Measurements from ENCODE around the gene FFAR3.

FFAR3 gene

DNA sequence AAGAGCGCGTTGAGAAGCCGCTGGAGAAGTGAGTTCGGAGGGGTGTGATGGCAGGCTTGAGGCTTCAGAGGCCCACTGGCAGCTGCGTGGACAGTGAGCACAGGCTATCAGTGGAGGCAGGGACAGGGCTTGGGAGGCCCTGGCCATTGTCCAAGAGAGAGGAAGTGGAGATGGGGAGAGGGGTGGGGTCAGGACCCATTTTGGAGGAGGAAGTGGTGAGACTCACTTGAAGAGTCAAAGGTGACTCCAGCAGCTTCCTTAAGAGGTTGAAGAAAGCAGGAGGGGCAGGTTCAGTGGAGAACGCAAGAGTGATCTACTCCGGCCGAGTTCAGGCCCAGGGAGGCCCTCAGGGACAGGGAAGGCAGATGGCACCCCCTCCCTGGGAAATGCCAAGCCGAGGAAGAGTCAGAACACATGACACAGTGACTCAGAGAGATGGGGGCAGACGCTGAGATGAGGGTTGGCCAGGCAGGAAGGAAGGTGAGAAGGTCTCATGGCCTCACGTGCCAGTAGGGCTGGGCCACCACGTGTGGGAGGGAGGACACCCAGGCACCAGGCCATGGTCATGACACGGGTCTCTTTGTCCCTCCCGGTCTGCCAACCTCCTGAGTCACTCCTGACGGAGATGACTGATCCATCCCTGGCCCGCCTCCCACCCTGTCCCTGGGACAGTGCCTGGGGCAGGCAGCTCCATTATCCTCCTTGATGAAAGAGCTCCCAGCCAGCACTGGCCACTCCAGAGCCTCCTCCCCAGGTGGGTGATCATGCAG is 39.4 kb upstream of the FFAR3 start:
- H3K4me3 ChIP-seq (ENCODE audit: low read depth in 1 of 2, low read length in 2 of 2) = no peak overlapping the region
- no peaks in the 10 kb centered on the region for H3K27me3 ChIP-seq (ENCODE audit: insufficient read depth, low read length, poor library complexity)
- TF ChIP-seq EZH2 (IDR thresholded peaks at IDR 0.05; ENCODE audit: borderline replicate concordance, low read depth, low read length, severe bottlenecking) = no peak
- TF ChIP-seq, protein P1, sequence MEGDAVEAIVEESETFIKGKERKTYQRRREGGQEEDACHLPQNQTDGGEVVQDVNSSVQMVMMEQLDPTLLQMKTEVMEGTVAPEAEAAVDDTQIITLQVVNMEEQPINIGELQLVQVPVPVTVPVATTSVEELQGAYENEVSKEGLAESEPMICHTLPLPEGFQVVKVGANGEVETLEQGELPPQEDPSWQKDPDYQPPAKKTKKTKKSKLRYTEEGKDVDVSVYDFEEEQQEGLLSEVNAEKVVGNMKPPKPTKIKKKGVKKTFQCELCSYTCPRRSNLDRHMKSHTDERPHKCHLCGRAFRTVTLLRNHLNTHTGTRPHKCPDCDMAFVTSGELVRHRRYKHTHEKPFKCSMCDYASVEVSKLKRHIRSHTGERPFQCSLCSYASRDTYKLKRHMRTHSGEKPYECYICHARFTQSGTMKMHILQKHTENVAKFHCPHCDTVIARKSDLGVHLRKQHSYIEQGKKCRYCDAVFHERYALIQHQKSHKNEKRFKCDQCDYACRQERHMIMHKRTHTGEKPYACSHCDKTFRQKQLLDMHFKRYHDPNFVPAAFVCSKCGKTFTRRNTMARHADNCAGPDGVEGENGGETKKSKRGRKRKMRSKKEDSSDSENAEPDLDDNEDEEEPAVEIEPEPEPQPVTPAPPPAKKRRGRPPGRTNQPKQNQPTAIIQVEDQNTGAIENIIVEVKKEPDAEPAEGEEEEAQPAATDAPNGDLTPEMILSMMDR (IDR thresholded peaks at IDR 0.05; ENCODE audit: borderline replicate concordance, extremely low read depth, low read length, poor library complexity, severe bottlenecking) = no peak
- 0 out of 2 replicates have a peak, but pooled peaks cover 2% of the 10 kb centered on the region for H4K20me1 ChIP-seq (ENCODE audit: insufficient read depth, low read length)
- no peaks in the 10 kb centered on the region for H3K79me2 ChIP-seq (ENCODE audit: insufficient read depth, low read length)
- H3K36me3 ChIP-seq (ENCODE audit: insufficient read depth, low read length) = no peaks in the 10 kb centered on the region
- H3K27ac ChIP-seq (ENCODE audit: low read length) = no peak overlapping the region
- no peaks in the 10 kb centered on the region for H3K9me3 ChIP-seq (ENCODE audit: insufficient read depth, low read length, severe bottlenecking)
- DNase-seq (no peak), ATAC-seq (ENCODE audit: insufficient read depth, low read depth) (no peak)
- no peak overlapping the region for H3K9ac ChIP-seq (ENCODE audit: low read depth, low read length)
- H3K4me1 ChIP-seq (ENCODE audit: insufficient read depth, low read length) = no peaks in the 10 kb centered on the region
- H3K4me2 ChIP-seq (ENCODE audit: insufficient read depth, low read length) = no peak overlapping the region
- H2AFZ ChIP-seq (ENCODE audit: low read depth, low read length) = no peak overlapping the region

DNA sequence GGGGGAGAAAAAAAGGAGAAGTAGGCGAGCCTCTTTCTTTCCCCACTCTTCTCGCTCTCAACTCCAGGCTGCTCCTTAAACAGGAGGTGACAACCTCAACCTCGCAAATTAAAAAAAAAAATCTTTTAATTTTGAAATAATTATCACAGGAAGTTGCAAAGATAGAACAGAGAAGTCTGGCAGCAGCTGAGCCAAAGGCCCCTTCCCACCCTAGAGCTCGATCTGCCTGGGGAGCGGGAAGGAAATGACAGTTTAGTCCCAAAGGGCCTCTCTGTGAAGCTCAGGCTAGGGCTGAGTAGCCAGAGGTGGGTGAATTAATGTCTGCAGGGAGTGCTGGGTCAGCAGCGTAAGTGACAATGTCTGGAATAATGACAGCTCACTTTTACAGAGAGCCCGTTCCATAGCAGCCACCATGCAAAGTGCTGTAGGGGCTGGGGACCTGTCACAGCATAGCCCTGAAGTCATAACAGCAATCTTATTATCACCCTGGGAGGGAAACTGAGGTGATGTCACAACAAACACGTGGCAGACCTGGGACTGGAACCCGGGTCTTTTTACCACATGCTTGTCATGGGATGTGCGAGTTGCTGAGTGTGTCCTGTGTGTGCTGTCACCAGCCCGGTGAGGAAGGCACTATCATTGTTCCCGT is 38.1 kb upstream of the FFAR3 start:
- no peaks in the 10 kb centered on the region for H3K79me2 ChIP-seq (ENCODE audit: insufficient read depth, low read length)
- H4K20me1 ChIP-seq (ENCODE audit: insufficient read depth, low read length) = no peaks in the 10 kb centered on the region
- no peaks in the 10 kb centered on the region for H3K27me3 ChIP-seq (ENCODE audit: insufficient read depth, low read length, poor library complexity)
- no peaks in the 10 kb centered on the region for H3K36me3 ChIP-seq (ENCODE audit: insufficient read depth, low read length)
- no peak overlapping the region for H2AFZ ChIP-seq (ENCODE audit: low read depth, low read length)
- TF ChIP-seq, protein P1 (IDR thresholded peaks at IDR 0.05; ENCODE audit: borderline replicate concordance, extremely low read depth, low read length, poor library complexity, severe bottlenecking) = no peak
- TF ChIP-seq EZH2 (IDR thresholded peaks at IDR 0.05; ENCODE audit: borderline replicate concordance, low read depth, low read length, severe bottlenecking) = no peak
- H3K4me2 ChIP-seq (ENCODE audit: insufficient read depth, low read length) = no peak overlapping the region
- DNase-seq (no peak), ATAC-seq (ENCODE audit: insufficient read depth, low read depth) (no peak)
- H3K4me1 ChIP-seq (ENCODE audit: insufficient read depth, low read length) = no peaks in the 10 kb centered on the region
- no peak overlapping the region for H3K9ac ChIP-seq (ENCODE audit: low read depth, low read length)
- no peaks in the 10 kb centered on the region for H3K9me3 ChIP-seq (ENCODE audit: insufficient read depth, low read length, severe bottlenecking)
- H3K27ac ChIP-seq (ENCODE audit: low read length) = no peak overlapping the region
- no peak overlapping the region for H3K4me3 ChIP-seq (ENCODE audit: low read depth in 1 of 2, low read length in 2 of 2)

DNA sequence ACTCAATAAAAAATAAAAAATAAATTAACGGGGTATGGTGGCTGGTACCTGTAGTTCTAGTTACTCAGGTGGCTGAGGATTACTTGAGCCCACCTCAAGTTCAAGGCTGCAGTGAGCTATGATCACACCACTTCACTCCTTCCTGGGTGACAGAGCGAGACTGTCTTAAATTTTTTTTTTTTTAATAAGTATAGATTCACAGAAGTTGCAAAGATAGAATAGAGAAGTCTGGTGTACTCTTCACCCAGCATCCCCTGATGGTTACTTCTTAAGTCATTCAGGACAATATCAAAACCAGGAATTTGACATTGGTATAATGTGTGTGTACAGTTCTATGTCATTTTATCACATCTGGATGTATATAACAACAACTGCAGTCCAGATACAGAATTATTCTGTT is 37.0 kb upstream of the FFAR3 start:
- Histone ChIP-seq H4K20me1 (ENCODE audit: insufficient read depth, low read length) (no peaks in the 10 kb centered on the region), H3K36me3 (ENCODE audit: insufficient read depth, low read length) (no peaks in the 10 kb centered on the region), H3K79me2 (ENCODE audit: insufficient read depth, low read length) (no peaks in the 10 kb centered on the region), H3K9ac (ENCODE audit: low read depth, low read length) (no peak overlapping the region), H3K9me3 (ENCODE audit: insufficient read depth, low read length, severe bottlenecking) (no peaks in the 10 kb centered on the region), H3K27me3 (ENCODE audit: insufficient read depth, low read length, poor library complexity) (peaks cover 4% of the 10 kb centered on the region), H2AFZ (ENCODE audit: low read depth, low read length) (no peak overlapping the region), H3K4me2 (ENCODE audit: insufficient read depth, low read length) (no peak overlapping the region), H3K4me3 (ENCODE audit: low read depth in 1 of 2, low read length in 2 of 2) (no peak overlapping the region), H3K27ac (ENCODE audit: low read length) (no peak overlapping the region), H3K4me1 (ENCODE audit: insufficient read depth, low read length) (no peaks in the 10 kb centered on the region)
- DNase-seq (no peak), ATAC-seq (ENCODE audit: insufficient read depth, low read depth) (no peak)
- no peak for TF ChIP-seq EZH2 (IDR thresholded peaks at IDR 0.05; ENCODE audit: borderline replicate concordance, low read depth, low read length, severe bottlenecking)
- TF ChIP-seq, protein P1 (IDR thresholded peaks at IDR 0.05; ENCODE audit: borderline replicate concordance, extremely low read depth, low read length, poor library complexity, severe bottlenecking) = no peak

Data from DND-41 (cell line).